RWPE1 (cell line): Measurements from ENCODE around the gene FEN1.
A peak's percentile ranks its signal among the peaks of the same experiment; 100 is the strongest.

ENCODE experiments used
- CTCF ChIA-PET: fragments of 350-600 bp; sonication (Branson Sonifier 250); formaldehyde crosslinking; extraction: SDS; loops from one replicate; lab custom pipeline; 2021; lab: Yijun Ruan, JAX
- POLR2A ChIA-PET: fragments of 400-600 bp; formaldehyde crosslinking; extraction: SDS; loops from one replicate; lab custom pipeline; 2020; ENCODE audit warnings: antibody characterized with exemption; ENCODE audit not compliant: low non-redundant PET; lab: Yijun Ruan, JAX
- DNase-seq: peaks from one replicate; pipeline ENCODE4 v3.0.0; 2012; ENCODE audit warnings: low spot score
- H3K27ac ChIP-seq: fragments of 450-650 bp; 2 replicates; pipeline ENCODE4 v1.5.1; 2017
- TF ChIP-seq, protein P1 (sequence below): fragments of 450-650 bp; conservative IDR thresholded peaks from 2 replicates; pipeline ENCODE4 v1.5.1; 2017; ENCODE audit warnings: low read depth, mild to moderate bottlenecking

The FEN1 gene

GRCh38 chr11:61774411-61774810 lies 18.3 kb upstream of the FEN1 start:
- TF ChIP-seq, protein P1, sequence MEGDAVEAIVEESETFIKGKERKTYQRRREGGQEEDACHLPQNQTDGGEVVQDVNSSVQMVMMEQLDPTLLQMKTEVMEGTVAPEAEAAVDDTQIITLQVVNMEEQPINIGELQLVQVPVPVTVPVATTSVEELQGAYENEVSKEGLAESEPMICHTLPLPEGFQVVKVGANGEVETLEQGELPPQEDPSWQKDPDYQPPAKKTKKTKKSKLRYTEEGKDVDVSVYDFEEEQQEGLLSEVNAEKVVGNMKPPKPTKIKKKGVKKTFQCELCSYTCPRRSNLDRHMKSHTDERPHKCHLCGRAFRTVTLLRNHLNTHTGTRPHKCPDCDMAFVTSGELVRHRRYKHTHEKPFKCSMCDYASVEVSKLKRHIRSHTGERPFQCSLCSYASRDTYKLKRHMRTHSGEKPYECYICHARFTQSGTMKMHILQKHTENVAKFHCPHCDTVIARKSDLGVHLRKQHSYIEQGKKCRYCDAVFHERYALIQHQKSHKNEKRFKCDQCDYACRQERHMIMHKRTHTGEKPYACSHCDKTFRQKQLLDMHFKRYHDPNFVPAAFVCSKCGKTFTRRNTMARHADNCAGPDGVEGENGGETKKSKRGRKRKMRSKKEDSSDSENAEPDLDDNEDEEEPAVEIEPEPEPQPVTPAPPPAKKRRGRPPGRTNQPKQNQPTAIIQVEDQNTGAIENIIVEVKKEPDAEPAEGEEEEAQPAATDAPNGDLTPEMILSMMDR = no peak
- H3K27ac ChIP-seq = no peak overlapping the region
- POLR2A ChIA-PET = no interaction called here
- CTCF ChIA-PET = interaction anchor here (0.5 to 1.4 kb wide), 3 partner anchors 12 to 28 kb away, joined by 3 to 10 read pairs (median 3); no protein-coding TSS in a partner anchor
- no peak for DNase-seq

DNA sequence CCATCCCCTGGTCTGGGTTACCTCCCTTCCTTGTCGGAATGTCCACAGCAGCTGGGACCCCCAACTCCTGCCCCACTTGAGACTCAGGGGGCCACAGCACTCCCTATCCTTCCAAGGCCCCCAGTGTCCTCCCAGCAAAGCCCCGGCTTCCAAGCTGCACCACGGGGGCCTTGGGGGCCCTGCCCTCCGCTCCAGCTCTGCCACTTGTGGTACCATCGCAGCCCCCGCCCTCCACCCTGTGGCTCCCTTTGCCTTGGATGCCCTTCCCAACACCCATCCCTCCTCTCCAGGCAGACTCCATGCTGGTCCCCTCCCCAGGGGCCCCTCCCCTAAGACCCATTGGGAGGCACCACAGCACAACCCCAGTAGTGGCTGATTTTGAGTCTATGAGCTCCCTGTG lies 17.6 kb upstream of the FEN1 start:
- no peak for DNase-seq
- CTCF ChIA-PET = interaction anchor here (0.6 to 1.4 kb wide), 2 partner anchors 28 to 341 kb away, joined by 3 to 10 read pairs; no protein-coding TSS in a partner anchor
- POLR2A ChIA-PET = no interaction called here
- TF ChIP-seq, protein P1 = no peak
- H3K27ac ChIP-seq = no peak overlapping the region

DNA sequence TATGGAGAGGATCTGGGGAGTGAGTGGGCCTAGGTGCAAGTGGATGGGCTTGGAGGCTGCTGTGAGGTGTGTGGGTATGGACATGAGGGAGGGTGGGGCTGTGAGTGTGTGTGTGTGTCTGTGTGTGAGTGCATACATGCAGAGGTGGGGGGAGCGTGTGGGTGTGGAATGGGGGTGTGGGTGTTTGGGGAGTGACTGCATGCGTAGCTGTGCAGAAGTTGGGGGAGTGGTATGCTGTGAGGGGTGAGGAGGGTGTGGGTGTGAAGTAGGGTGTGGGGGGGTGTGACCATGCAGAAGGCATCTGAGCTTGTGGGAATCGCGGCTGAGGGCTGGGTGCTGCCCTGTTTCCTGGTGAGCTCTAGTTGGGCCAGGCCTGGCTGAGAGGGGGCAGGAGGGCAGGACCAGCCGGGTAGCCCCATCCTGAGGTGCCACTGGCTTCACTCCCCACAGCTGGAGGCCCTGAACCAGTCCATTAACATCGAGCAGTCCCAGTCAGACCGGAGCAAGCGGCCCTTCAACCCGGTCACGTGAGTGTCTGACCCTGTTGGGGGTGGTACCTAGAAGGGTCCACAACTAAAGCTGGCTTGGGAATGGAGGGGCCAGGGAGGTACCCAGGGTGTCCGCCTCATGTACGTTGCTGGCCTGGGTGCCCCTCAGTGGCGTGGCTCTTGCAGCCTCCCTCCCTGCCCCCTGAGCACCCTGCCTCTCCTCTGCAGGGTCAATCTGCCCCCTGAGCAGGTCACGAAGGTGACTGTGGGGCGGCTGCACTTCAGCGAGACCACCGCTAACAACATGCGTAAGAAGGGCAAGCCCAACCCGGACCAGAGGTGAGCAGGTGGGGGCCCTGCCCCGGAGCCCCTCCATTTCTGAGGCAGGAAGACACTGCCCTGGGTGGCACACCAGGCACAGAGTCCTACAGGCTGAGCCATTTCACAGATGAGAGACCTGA lies 16.8 kb upstream of the FEN1 start:
- POLR2A ChIA-PET = no interaction called here
- TF ChIP-seq, protein P1 = no peak

DNA sequence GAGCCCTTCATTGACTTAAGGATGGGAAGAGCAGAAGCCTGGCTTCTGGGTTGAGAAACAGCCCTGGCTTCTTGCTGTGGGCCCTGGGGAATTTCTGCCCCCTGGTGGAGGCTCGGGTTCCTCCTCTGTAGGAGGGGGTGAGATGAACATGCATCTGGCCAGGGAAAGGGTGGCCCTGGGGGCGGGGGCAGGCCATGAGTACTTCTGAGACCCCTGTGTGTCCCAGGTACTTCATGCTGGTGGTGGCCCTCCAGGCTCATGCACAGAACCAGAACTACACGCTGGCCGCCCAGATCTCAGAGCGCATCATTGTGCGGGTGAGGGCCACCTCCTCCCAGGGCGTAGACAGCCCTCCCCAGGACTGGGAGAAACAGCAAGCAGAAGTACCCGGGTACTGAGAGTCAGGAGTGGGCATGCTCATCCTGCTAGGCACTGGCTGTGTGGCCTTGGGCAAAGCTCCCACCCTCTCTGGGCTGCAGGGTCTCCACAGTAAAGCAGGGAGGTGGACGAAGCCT lies 16.1 kb upstream of the FEN1 start:
- no peak overlapping the region for H3K27ac ChIP-seq
- ChIA-PET CTCF (no interaction called here), POLR2A (no interaction called here)
- TF ChIP-seq, protein P1 = peak; percentile 49
- peak; percentile 74 for DNase-seq

More for the DNA sequence above, 16.8 kb upstream of the FEN1 start:
- no peak for DNase-seq
- CTCF ChIA-PET = interaction anchor here (0.6 to 1.4 kb wide), 2 partner anchors 28 to 342 kb away, joined by 3 to 10 read pairs; no protein-coding TSS in a partner anchor
- no peak overlapping the region for H3K27ac ChIP-seq

- TF ChIP-seq, protein P1 = no peak
- CTCF ChIA-PET = no interaction called here
- POLR2A ChIA-PET = no interaction called here
- no peak overlapping the region for H3K27ac ChIP-seq
- peak; percentile 63 for DNase-seq
Observed at GRCh38 chr11:61777234-61778090, 15.2 kb upstream of the FEN1 start.

- DNase-seq = no peak
- ChIA-PET CTCF (no interaction called here), POLR2A (no interaction called here)
- TF ChIP-seq, protein P1 = no peak
- no peak overlapping the region for H3K27ac ChIP-seq
Observed at GRCh38 chr11:61778357-61778886, 14.3 kb upstream of the FEN1 start.
